Measurements from ENCODE around the gene ITGB3.
"Not testable (repeated sequence)": the region's sequence is repeated elsewhere in the genome, so short reads cannot be mapped to it uniquely, and the experiment has no call there.

ITGB3 gene

GRCh38 chr17:47223460-47223859 lies 30.2 kb upstream of the ITGB3 start:
- no peak overlapping the region for H3K4me3 ChIP-seq (ENCODE audit: low read depth, low read length)
- H3K4me1 ChIP-seq (ENCODE audit: control insufficient read depth, insufficient read depth, low read length) = peaks cover 17% of the 10 kb centered on the region
- no peaks in the 10 kb centered on the region for H3K36me3 ChIP-seq (ENCODE audit: control insufficient read depth, insufficient read depth, low read length)
- peaks cover 12% of the 10 kb centered on the region for H3K9me3 ChIP-seq (ENCODE audit: control insufficient read depth, insufficient read depth, low read depth, low read length)
- no peak overlapping the region for H3K9ac ChIP-seq (ENCODE audit: low read length)
- H3K27me3 ChIP-seq (ENCODE audit: control insufficient read depth, insufficient read depth, low read length) = no peaks in the 10 kb centered on the region
- H3K27ac ChIP-seq (ENCODE audit: low read depth, low read length) = no peak overlapping the region

GRCh38 chr17:47224077-47224476 lies 29.6 kb upstream of the ITGB3 start:
- H3K4me1 ChIP-seq (ENCODE audit: control insufficient read depth, insufficient read depth, low read length) = peaks cover 14% of the 10 kb centered on the region
- H3K9ac ChIP-seq (ENCODE audit: low read length); H3K27me3 ChIP-seq (ENCODE audit: control insufficient read depth, insufficient read depth, low read length); H3K4me3 ChIP-seq (ENCODE audit: low read depth, low read length); H3K27ac ChIP-seq (ENCODE audit: low read depth, low read length); H3K36me3 ChIP-seq (ENCODE audit: control insufficient read depth, insufficient read depth, low read length): not testable (repeated sequence)
- H3K9me3 ChIP-seq (ENCODE audit: control insufficient read depth, insufficient read depth, low read depth, low read length) = peaks cover 12% of the 10 kb centered on the region

GRCh38 chr17:47224966-47225365 lies 28.7 kb upstream of the ITGB3 start:
- no peak overlapping the region for H3K27ac ChIP-seq (ENCODE audit: low read depth, low read length)
- H3K9ac ChIP-seq (ENCODE audit: low read length) = no peak overlapping the region

GRCh38 chr17:47225436-47225858 lies 28.2 kb upstream of the ITGB3 start:
- Histone ChIP-seq H3K27me3 (ENCODE audit: control insufficient read depth, insufficient read depth, low read length) (peaks cover 5% of the 10 kb centered on the region), H3K27ac (ENCODE audit: low read depth, low read length) (no peak overlapping the region), H3K9ac (ENCODE audit: low read length) (no peak overlapping the region), H3K9me3 (ENCODE audit: control insufficient read depth, insufficient read depth, low read depth, low read length) (peaks cover 12% of the 10 kb centered on the region), H3K4me1 (ENCODE audit: control insufficient read depth, insufficient read depth, low read length) (peaks cover 11% of the 10 kb centered on the region), H3K36me3 (ENCODE audit: control insufficient read depth, insufficient read depth, low read length) (no peaks in the 10 kb centered on the region), H3K4me3 (ENCODE audit: low read depth, low read length) (no peak overlapping the region)

More at GRCh38 chr17:47224966-47225365, 28.7 kb upstream of the ITGB3 start:
- peaks cover 12% of the 10 kb centered on the region for H3K9me3 ChIP-seq (ENCODE audit: control insufficient read depth, insufficient read depth, low read depth, low read length)
- H3K36me3 ChIP-seq (ENCODE audit: control insufficient read depth, insufficient read depth, low read length) = no peaks in the 10 kb centered on the region
- no peak overlapping the region for H3K4me3 ChIP-seq (ENCODE audit: low read depth, low read length)
- peaks cover under 1% of the 10 kb centered on the region; the same call in 1 of the 2 replicates for H3K27me3 ChIP-seq (ENCODE audit: control insufficient read depth, insufficient read depth, low read length)
- peaks cover 13% of the 10 kb centered on the region for H3K4me1 ChIP-seq (ENCODE audit: control insufficient read depth, insufficient read depth, low read length)

GRCh38 chr17:47225911-47226688 lies 27.5 kb upstream of the ITGB3 start:
- Histone ChIP-seq H3K9me3 (ENCODE audit: control insufficient read depth, insufficient read depth, low read depth, low read length) (peaks cover 12% of the 10 kb centered on the region), H3K36me3 (ENCODE audit: control insufficient read depth, insufficient read depth, low read length) (no peaks in the 10 kb centered on the region), H3K27me3 (ENCODE audit: control insufficient read depth, insufficient read depth, low read length) (peaks cover 10% of the 10 kb centered on the region), H3K9ac (ENCODE audit: low read length) (no peak overlapping the region), H3K4me3 (ENCODE audit: low read depth, low read length) (no peak overlapping the region), H3K27ac (ENCODE audit: low read depth, low read length) (no peak overlapping the region), H3K4me1 (ENCODE audit: control insufficient read depth, insufficient read depth, low read length) (peaks cover 4% of the 10 kb centered on the region)

- H3K9me3 ChIP-seq (ENCODE audit: control insufficient read depth, insufficient read depth, low read depth, low read length) = peaks cover 12% of the 10 kb centered on the region
- no peak overlapping the region for H3K4me3 ChIP-seq (ENCODE audit: low read depth, low read length)
- peaks cover 14% of the 10 kb centered on the region for H3K27me3 ChIP-seq (ENCODE audit: control insufficient read depth, insufficient read depth, low read length)
- H3K4me1 ChIP-seq (ENCODE audit: control insufficient read depth, insufficient read depth, low read length) = peaks cover 4% of the 10 kb centered on the region
- no peaks in the 10 kb centered on the region for H3K36me3 ChIP-seq (ENCODE audit: control insufficient read depth, insufficient read depth, low read length)
- no peak overlapping the region for H3K9ac ChIP-seq (ENCODE audit: low read length)
- no peak overlapping the region for H3K27ac ChIP-seq (ENCODE audit: low read depth, low read length)
Observed at GRCh38 chr17:47227862-47228261, 25.8 kb upstream of the ITGB3 start.

GRCh38 chr17:47229535-47230443 lies 23.8 kb upstream of the ITGB3 start:
- Histone ChIP-seq H3K27ac (ENCODE audit: low read depth, low read length) (no peak overlapping the region), H3K36me3 (ENCODE audit: control insufficient read depth, insufficient read depth, low read length) (no peaks in the 10 kb centered on the region), H3K4me3 (ENCODE audit: low read depth, low read length) (no peak overlapping the region), H3K27me3 (ENCODE audit: control insufficient read depth, insufficient read depth, low read length) (peaks cover 14% of the 10 kb centered on the region), H3K9me3 (ENCODE audit: control insufficient read depth, insufficient read depth, low read depth, low read length) (no peaks in the 10 kb centered on the region; the same call in 1 of the 2 replicates), H3K4me1 (ENCODE audit: control insufficient read depth, insufficient read depth, low read length) (peaks cover 4% of the 10 kb centered on the region), H3K9ac (ENCODE audit: low read length) (no peak overlapping the region)

- no peaks in the 10 kb centered on the region for H3K9me3 ChIP-seq (ENCODE audit: control insufficient read depth, insufficient read depth, low read depth, low read length)
- H3K9ac ChIP-seq (ENCODE audit: low read length) = no peak overlapping the region
- H3K4me1 ChIP-seq (ENCODE audit: control insufficient read depth, insufficient read depth, low read length) = peaks cover 4% of the 10 kb centered on the region
- no peak overlapping the region for H3K27ac ChIP-seq (ENCODE audit: low read depth, low read length)
- peaks cover 14% of the 10 kb centered on the region for H3K27me3 ChIP-seq (ENCODE audit: control insufficient read depth, insufficient read depth, low read length)
- no peak overlapping the region for H3K4me3 ChIP-seq (ENCODE audit: low read depth, low read length)
- H3K36me3 ChIP-seq (ENCODE audit: control insufficient read depth, insufficient read depth, low read length) = no peaks in the 10 kb centered on the region
Observed at GRCh38 chr17:47230864-47231263, 22.8 kb upstream of the ITGB3 start.

GRCh38 chr17:47231334-47231733 lies 22.3 kb upstream of the ITGB3 start:
- Histone ChIP-seq H3K9me3 (ENCODE audit: control insufficient read depth, insufficient read depth, low read depth, low read length) (no peaks in the 10 kb centered on the region), H3K4me3 (ENCODE audit: low read depth, low read length) (no peak overlapping the region), H3K4me1 (ENCODE audit: control insufficient read depth, insufficient read depth, low read length) (peaks cover 4% of the 10 kb centered on the region), H3K27me3 (ENCODE audit: control insufficient read depth, insufficient read depth, low read length) (peaks cover 14% of the 10 kb centered on the region), H3K9ac (ENCODE audit: low read length) (no peak overlapping the region), H3K27ac (ENCODE audit: low read depth, low read length) (no peak overlapping the region), H3K36me3 (ENCODE audit: control insufficient read depth, insufficient read depth, low read length) (no peaks in the 10 kb centered on the region)

GRCh38 chr17:47231866-47232265 lies 21.8 kb upstream of the ITGB3 start:
- Histone ChIP-seq H3K27me3 (ENCODE audit: control insufficient read depth, insufficient read depth, low read length) (peaks cover 14% of the 10 kb centered on the region), H3K9me3 (ENCODE audit: control insufficient read depth, insufficient read depth, low read depth, low read length) (no peaks in the 10 kb centered on the region), H3K4me3 (ENCODE audit: low read depth, low read length) (no peak overlapping the region), H3K4me1 (ENCODE audit: control insufficient read depth, insufficient read depth, low read length) (peaks cover 4% of the 10 kb centered on the region), H3K36me3 (ENCODE audit: control insufficient read depth, insufficient read depth, low read length) (no peaks in the 10 kb centered on the region), H3K27ac (ENCODE audit: low read depth, low read length) (no peak overlapping the region), H3K9ac (ENCODE audit: low read length) (no peak overlapping the region)

GRCh38 chr17:47232465-47232864 lies 21.2 kb upstream of the ITGB3 start:
- no peak overlapping the region for H3K9ac ChIP-seq (ENCODE audit: low read length)
- no peaks in the 10 kb centered on the region for H3K9me3 ChIP-seq (ENCODE audit: control insufficient read depth, insufficient read depth, low read depth, low read length)
- peaks cover 14% of the 10 kb centered on the region for H3K27me3 ChIP-seq (ENCODE audit: control insufficient read depth, insufficient read depth, low read length)
- H3K36me3 ChIP-seq (ENCODE audit: control insufficient read depth, insufficient read depth, low read length) = no peaks in the 10 kb centered on the region
- no peak overlapping the region for H3K27ac ChIP-seq (ENCODE audit: low read depth, low read length)
- H3K4me1 ChIP-seq (ENCODE audit: control insufficient read depth, insufficient read depth, low read length) = peaks cover 4% of the 10 kb centered on the region
- H3K4me3 ChIP-seq (ENCODE audit: low read depth, low read length) = no peak overlapping the region

All from HUES6 (cell line).